Putamen (tissue), 1 donor: ENCODE results near the gene TAGLN2.
A peak's percentile ranks its signal among the peaks of the same experiment; 100 is the strongest.

Experiments
- DNase-seq: peaks from one replicate; pipeline ENCODE4 v3.0.0-alpha.2; 2016; ENCODE audit warnings: low spot score

Gene TAGLN2

GRCh38 chr1:159924791-159925718, at the start of gene TAGLN2:
Gene TAGLN2 (minus strand): TSS chr1:159925507. CDS start chr1:159920509, 4,998 bp downstream.
- peak; percentile 56 for DNase-seq

- no peak for DNase-seq
These were observed 49.2 kb upstream of the TAGLN2 start for GRCh38 chr1:159974350-159974965.

- no peak for DNase-seq
These were observed 48.1 kb upstream of the TAGLN2 start for GRCh38 chr1:159973350-159973940.

- DNase-seq, result no peak
These were observed 47.3 kb upstream of the TAGLN2 start for GRCh38 chr1:159972443-159973205.

- no peak for DNase-seq
These were observed 45.6 kb upstream of the TAGLN2 start for GRCh38 chr1:159970932-159971342.

- no peak for DNase-seq
These were observed 43.6 kb upstream of the TAGLN2 start for GRCh38 chr1:159968901-159969300.

- no peak for DNase-seq
These were observed 40.0 kb upstream of the TAGLN2 start for GRCh38 chr1:159965263-159965662.

GRCh38 chr1:159964144-159964543, 38.8 kb upstream of the TAGLN2 start:
- DNase-seq, result no peak

- no peak for DNase-seq
These were observed 36.9 kb upstream of the TAGLN2 start for GRCh38 chr1:159962176-159962575.

- no peak for DNase-seq
These were observed 36.3 kb upstream of the TAGLN2 start for GRCh38 chr1:159961636-159962035.

GRCh38 chr1:159960721-159961381, 35.5 kb upstream of the TAGLN2 start:
- no peak for DNase-seq

- DNase-seq, result no peak
These were observed 34.1 kb upstream of the TAGLN2 start for GRCh38 chr1:159959451-159959850.

- no peak for DNase-seq
These were observed 33.5 kb upstream of the TAGLN2 start for GRCh38 chr1:159958719-159959380.

GRCh38 chr1:159957824-159958268, 32.5 kb upstream of the TAGLN2 start:
- DNase-seq, result no peak

- no peak for DNase-seq
These were observed 30.1 kb upstream of the TAGLN2 start for GRCh38 chr1:159955456-159955855.

GRCh38 chr1:159953536-159954515, 28.5 kb upstream of the TAGLN2 start, which contains the start of gene SLAMF9:
Gene SLAMF9 (minus strand): TSS chr1:159954237. CDS start chr1:159954137, 100 bp downstream.
- DNase-seq, result no peak

- no peak for DNase-seq
These were observed 27.6 kb upstream of the TAGLN2 start for GRCh38 chr1:159952932-159953331.

- DNase-seq, result no peak
These were observed 26.2 kb upstream of the TAGLN2 start for GRCh38 chr1:159951551-159951950.

GRCh38 chr1:159951016-159951415, 25.7 kb upstream of the TAGLN2 start:
- DNase-seq, result no peak

- no peak for DNase-seq
These were observed 24.7 kb upstream of the TAGLN2 start for GRCh38 chr1:159949981-159950381.
